ENCODE results near the gene NIPAL3.

DNA sequence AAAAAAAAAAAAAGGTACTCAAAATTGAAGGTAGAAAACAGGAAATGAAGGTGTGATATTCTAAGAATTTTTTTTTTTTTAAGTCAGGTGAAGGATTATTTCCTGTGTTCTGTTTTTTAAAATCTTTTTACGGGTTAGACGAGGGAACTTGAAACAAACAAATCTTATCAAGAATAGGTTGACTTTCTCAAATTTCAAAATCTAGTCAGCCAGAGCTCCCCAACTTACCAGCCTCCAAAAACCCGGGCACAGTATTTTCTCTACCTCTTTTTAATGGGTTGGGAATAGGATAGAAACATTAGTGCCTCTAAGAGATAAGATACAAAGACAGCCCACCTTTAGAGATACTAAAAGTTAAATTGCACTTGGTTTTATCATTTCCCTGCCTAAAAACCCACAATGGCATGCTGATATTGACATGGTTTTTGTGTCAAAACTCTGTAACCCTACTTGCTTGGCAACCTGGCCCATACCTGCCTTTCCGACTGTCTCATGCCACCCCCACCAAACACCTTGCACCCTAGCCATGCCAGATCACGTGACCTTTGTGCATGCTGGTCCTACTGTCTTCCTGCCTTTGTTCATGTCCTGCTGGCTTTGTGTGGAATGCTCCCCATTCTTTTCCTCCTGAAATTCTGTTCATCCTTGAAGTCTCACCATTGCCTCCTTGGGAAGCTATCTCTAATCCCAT is 91.2 kb downstream of the NIPAL3 start:
- TF ChIP-seq POLR2A (IDR thresholded peaks at IDR 0.05) = no peak
- TF ChIP-seq, protein P1, sequence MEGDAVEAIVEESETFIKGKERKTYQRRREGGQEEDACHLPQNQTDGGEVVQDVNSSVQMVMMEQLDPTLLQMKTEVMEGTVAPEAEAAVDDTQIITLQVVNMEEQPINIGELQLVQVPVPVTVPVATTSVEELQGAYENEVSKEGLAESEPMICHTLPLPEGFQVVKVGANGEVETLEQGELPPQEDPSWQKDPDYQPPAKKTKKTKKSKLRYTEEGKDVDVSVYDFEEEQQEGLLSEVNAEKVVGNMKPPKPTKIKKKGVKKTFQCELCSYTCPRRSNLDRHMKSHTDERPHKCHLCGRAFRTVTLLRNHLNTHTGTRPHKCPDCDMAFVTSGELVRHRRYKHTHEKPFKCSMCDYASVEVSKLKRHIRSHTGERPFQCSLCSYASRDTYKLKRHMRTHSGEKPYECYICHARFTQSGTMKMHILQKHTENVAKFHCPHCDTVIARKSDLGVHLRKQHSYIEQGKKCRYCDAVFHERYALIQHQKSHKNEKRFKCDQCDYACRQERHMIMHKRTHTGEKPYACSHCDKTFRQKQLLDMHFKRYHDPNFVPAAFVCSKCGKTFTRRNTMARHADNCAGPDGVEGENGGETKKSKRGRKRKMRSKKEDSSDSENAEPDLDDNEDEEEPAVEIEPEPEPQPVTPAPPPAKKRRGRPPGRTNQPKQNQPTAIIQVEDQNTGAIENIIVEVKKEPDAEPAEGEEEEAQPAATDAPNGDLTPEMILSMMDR (IDR thresholded peaks at IDR 0.05) = no peak
